ENCODE results near the gene MEX3A.

MEX3A gene

GRCh38 chr1:156104065-156104810, 22.0 kb upstream of the MEX3A start:
- DNase-seq (ENCODE audit: low read depth) = peak; percentile 60
- no peak overlapping the region for H3K4me3 ChIP-seq (ENCODE audit: low read depth, low read length)
- no peak for TF ChIP-seq CTCF (IDR thresholded peaks at IDR 0.05; ENCODE audit: insufficient read depth, low read depth, low read length, missing control alignments)

GRCh38 chr1:156103521-156103947, 21.3 kb upstream of the MEX3A start:
- DNase-seq (ENCODE audit: low read depth) = no peak
- no peak for TF ChIP-seq CTCF (IDR thresholded peaks at IDR 0.05; ENCODE audit: insufficient read depth, low read depth, low read length, missing control alignments)
- H3K4me3 ChIP-seq (ENCODE audit: low read depth, low read length) = no peak overlapping the region

DNA sequence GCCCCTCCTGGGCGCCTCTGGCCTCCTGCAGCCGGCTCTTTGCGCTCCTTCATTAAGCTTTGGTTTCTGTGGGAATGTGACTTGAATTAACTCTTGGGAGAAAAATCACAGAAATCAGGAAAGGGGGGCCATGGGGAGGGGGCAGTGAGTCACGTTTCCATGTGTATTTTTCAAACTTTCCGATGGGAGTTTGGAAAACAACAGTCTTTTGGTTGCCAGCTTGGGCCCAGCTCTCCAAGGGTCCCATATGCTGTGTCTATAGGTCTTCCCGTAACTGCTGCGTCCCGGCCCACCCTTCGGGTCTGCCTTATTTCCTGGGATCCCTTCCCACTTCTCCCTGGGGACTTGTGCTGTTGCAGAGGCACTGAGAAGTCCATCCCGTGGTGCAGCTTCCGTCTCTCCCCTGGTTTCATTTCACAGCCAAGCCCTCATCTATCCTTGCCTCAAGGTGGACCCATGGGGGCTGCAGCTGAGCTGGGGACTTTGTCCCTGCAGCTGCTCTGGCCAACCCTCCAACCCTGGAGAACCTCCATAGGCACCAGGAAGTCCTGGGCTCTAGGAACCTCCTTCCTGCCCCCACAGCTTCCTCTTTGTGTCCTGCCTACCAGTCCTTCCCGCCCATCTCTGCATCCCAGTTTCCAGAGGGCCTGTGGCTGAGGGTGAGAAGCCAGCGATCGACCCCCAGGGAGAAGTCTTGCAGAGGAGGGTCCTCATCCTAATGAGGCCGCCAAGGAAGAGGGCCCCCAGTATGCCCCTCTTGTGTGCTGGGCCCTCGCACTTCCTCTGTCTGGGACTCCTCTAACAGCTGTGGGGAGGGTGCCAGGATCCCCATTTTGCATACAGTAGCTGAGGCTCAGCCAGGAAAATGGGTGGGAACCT, 20.6 kb upstream of the MEX3A start:
- no peak for TF ChIP-seq CTCF (IDR thresholded peaks at IDR 0.05; ENCODE audit: insufficient read depth, low read depth, low read length, missing control alignments)
- DNase-seq (ENCODE audit: low read depth) = no peak
- no peak overlapping the region for H3K4me3 ChIP-seq (ENCODE audit: low read depth, low read length)

- no peak for DNase-seq (ENCODE audit: low read depth)
- no peak overlapping the region for H3K4me3 ChIP-seq (ENCODE audit: low read depth, low read length)
- no peak for TF ChIP-seq CTCF (IDR thresholded peaks at IDR 0.05; ENCODE audit: insufficient read depth, low read depth, low read length, missing control alignments)
Observed at GRCh38 chr1:156101880-156102279, 19.6 kb upstream of the MEX3A start.

GRCh38 chr1:156100205-156100995, 18.1 kb upstream of the MEX3A start:
- H3K4me3 ChIP-seq (ENCODE audit: low read depth, low read length) = no peak overlapping the region
- no peak for DNase-seq (ENCODE audit: low read depth)
- TF ChIP-seq CTCF (IDR thresholded peaks at IDR 0.05; ENCODE audit: insufficient read depth, low read depth, low read length, missing control alignments) = no peak

- no peak overlapping the region for H3K4me3 ChIP-seq (ENCODE audit: low read depth, low read length)
- no peak for TF ChIP-seq CTCF (IDR thresholded peaks at IDR 0.05; ENCODE audit: insufficient read depth, low read depth, low read length, missing control alignments)
- DNase-seq (ENCODE audit: low read depth) = no peak
Observed at GRCh38 chr1:156099282-156099681, 17.0 kb upstream of the MEX3A start.

All from GM12865 (cell line).